NCI-H2196 (cell line): ENCODE results near the gene TNNC1.

Experiments
- DNase-seq: peaks from one replicate; lab custom pipeline; 2025; ENCODE audit not compliant: unreplicated experiment; lab: John Stamatoyannopoulos, UW

Gene TNNC1

DNA sequence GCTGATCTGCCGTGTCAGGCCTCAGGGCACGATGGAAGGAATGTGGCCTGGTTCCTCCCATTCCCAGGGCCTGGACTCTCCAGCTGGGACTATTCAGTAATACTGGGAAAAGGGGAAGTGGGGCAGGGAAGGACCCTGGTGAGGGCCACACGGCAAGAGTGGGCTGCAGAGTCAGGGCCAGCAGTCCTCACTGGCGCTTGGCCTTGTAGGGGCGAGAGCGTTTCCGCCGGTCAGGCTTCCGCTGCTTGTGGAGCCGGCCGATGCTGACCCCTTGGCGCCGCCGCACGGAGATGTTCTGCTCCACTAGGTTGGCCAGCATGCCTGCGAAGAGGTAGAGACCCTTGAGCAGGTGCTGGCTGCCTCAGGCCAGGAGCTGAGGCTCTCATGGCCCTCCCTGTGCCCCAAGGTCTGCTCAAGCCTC is 51.7 kb downstream of the TNNC1 start:
- no peak for DNase-seq

DNA sequence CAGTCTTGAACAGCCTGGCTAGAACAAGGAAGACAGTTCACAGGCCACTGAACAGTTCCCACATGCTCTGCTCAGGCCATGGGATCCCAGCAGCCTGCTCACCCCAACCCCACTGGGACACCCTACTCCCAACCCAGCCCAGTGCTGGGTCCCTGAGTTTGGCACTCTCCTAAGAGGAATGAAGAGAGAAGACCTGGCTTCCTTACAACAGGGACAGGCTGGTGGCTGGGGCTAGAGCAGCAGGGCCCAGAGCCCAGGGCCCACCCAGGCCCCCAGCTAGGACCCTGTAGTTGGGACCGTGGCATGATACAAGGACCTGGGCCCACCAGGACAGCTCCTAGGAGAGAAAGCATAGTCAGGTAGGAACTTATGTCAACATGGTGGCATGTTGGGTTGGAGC is 52.3 kb downstream of the TNNC1 start:
- DNase-seq, result no peak
